ENCODE measurements around the gene SHISA9. TPM values are rescaled to one million over a fixed set of nuclear protein-coding genes. Genes with fewer than 3 reads are reported as not detected.

The SHISA9 gene
- total RNA-seq, 1 experiment from 2014 or later = not detected

Other genes starting within 250 kb of the SHISA9 start
- gene CPPED1, start 97.7 kb upstream of the SHISA9 start, total RNA-seq (2014; rRNA removed) = 4.7 and 7.7 TPM in 2 replicates